ENCODE measurements around the gene SLC66A3. TPM values are rescaled to one million over a fixed set of nuclear protein-coding genes. Genes with fewer than 3 reads are reported as not detected.

Gene SLC66A3
- total RNA-seq = 100 to 1,000 TPM in 1 of 2 donors, 10 to 100 TPM in 1; 53.6 to 124 TPM

- peaks cover 6 to 28% of the 10 kb centered on the region in 2 donors for H3K4me1 ChIP-seq (ENCODE audit: control insufficient read depth in 1 of 2, low read depth in 2 of 2)
- H3K9me3 ChIP-seq = no peaks in the 10 kb centered on the region
- H3K36me3 ChIP-seq = no peaks in the 10 kb centered on the region
- H3K4me3 ChIP-seq = peak within 1 kb of the TSS; percentile 94
- no peaks in the 10 kb centered on the region for H3K27me3 ChIP-seq (replicated peaks; ENCODE audit: insufficient read depth)
- ATAC-seq (ENCODE audit: insufficient number of reproducible peaks, low FRiP score, low read depth) = peak; percentile 62
- peak within 1 kb of the TSS; percentile 94 to 98 for H3K27ac ChIP-seq
- peak; percentile 25 for DNase-seq (ENCODE audit: low spot score)
- peak; percentile 20 for TF ChIP-seq CTCF (IDR thresholded peaks at IDR 0.05)
Measured at GRCh38 chr2:11155381-11156035, at the start of gene SLC66A3. TSS of gene SLC66A3 (plus strand) at chr2:11155467. CDS start at chr2:11155547, 80 bp downstream.

- ATAC-seq (ENCODE audit: insufficient number of reproducible peaks, low FRiP score, low read depth) (no peak), DNase-seq (ENCODE audit: low spot score) (no peak)
- TF ChIP-seq CTCF (IDR thresholded peaks at IDR 0.05) = no peak
Measured at GRCh38 chr2:11109002-11109401, 46.3 kb upstream of the SLC66A3 start.

GRCh38 chr2:11112870-11113428 is 42.3 kb upstream of the SLC66A3 start:
- DNase-seq (ENCODE audit: low spot score) (no peak), ATAC-seq (ENCODE audit: insufficient number of reproducible peaks, low FRiP score, low read depth) (no peak)
- H3K4me1 ChIP-seq (ENCODE audit: control insufficient read depth in 1 of 2, low read depth in 2 of 2) = no peaks in the 10 kb centered on the region
- H3K27ac ChIP-seq = no peak overlapping the region
- no peak for TF ChIP-seq CTCF (IDR thresholded peaks at IDR 0.05)
- no peak overlapping the region for H3K4me3 ChIP-seq
- H3K9me3 ChIP-seq = no peaks in the 10 kb centered on the region
- H3K27me3 ChIP-seq (replicated peaks; ENCODE audit: insufficient read depth) = no peaks in the 10 kb centered on the region
- no peaks in the 10 kb centered on the region for H3K36me3 ChIP-seq

More at GRCh38 chr2:11109002-11109401, 46.3 kb upstream of the SLC66A3 start:
- H3K27me3 ChIP-seq (replicated peaks; ENCODE audit: insufficient read depth) = no peaks in the 10 kb centered on the region
- no peak overlapping the region for H3K27ac ChIP-seq
- H3K9me3 ChIP-seq = no peaks in the 10 kb centered on the region
- no peaks in the 10 kb centered on the region for H3K4me1 ChIP-seq (ENCODE audit: control insufficient read depth in 1 of 2, low read depth in 2 of 2)
- H3K4me3 ChIP-seq = no peak overlapping the region
- H3K36me3 ChIP-seq = no peaks in the 10 kb centered on the region

- Histone ChIP-seq H3K9me3 (no peaks in the 10 kb centered on the region), H3K27me3 (replicated peaks; ENCODE audit: insufficient read depth) (no peaks in the 10 kb centered on the region), H3K4me1 (ENCODE audit: control insufficient read depth in 1 of 2, low read depth in 2 of 2) (no peaks in the 10 kb centered on the region), H3K4me3 (no peak overlapping the region), H3K36me3 (no peaks in the 10 kb centered on the region), H3K27ac (no peak overlapping the region)
- no peak for ATAC-seq (ENCODE audit: insufficient number of reproducible peaks, low FRiP score, low read depth)
- DNase-seq (ENCODE audit: low spot score) = no peak
- no peak for TF ChIP-seq CTCF (IDR thresholded peaks at IDR 0.05)
Measured at GRCh38 chr2:11117776-11118175, 37.5 kb upstream of the SLC66A3 start.

- Histone ChIP-seq H3K27ac (no peak overlapping the region), H3K9me3 (no peaks in the 10 kb centered on the region), H3K36me3 (no peaks in the 10 kb centered on the region), H3K27me3 (replicated peaks; ENCODE audit: insufficient read depth) (no peaks in the 10 kb centered on the region), H3K4me3 (no peak overlapping the region), H3K4me1 (ENCODE audit: control insufficient read depth in 1 of 2, low read depth in 2 of 2) (no peaks in the 10 kb centered on the region)
- no peak for TF ChIP-seq CTCF (IDR thresholded peaks at IDR 0.05)
- DNase-seq (ENCODE audit: low spot score) (no peak), ATAC-seq (ENCODE audit: insufficient number of reproducible peaks, low FRiP score, low read depth) (no peak)
Measured at GRCh38 chr2:11118761-11119160, 36.5 kb upstream of the SLC66A3 start.

Measured in thoracic aorta (tissue), 2 donors.